ENCODE measurements around the gene GAL3ST3.
A peak's percentile ranks its signal among the peaks of the same experiment; 100 is the strongest.

Gene GAL3ST3

DNA sequence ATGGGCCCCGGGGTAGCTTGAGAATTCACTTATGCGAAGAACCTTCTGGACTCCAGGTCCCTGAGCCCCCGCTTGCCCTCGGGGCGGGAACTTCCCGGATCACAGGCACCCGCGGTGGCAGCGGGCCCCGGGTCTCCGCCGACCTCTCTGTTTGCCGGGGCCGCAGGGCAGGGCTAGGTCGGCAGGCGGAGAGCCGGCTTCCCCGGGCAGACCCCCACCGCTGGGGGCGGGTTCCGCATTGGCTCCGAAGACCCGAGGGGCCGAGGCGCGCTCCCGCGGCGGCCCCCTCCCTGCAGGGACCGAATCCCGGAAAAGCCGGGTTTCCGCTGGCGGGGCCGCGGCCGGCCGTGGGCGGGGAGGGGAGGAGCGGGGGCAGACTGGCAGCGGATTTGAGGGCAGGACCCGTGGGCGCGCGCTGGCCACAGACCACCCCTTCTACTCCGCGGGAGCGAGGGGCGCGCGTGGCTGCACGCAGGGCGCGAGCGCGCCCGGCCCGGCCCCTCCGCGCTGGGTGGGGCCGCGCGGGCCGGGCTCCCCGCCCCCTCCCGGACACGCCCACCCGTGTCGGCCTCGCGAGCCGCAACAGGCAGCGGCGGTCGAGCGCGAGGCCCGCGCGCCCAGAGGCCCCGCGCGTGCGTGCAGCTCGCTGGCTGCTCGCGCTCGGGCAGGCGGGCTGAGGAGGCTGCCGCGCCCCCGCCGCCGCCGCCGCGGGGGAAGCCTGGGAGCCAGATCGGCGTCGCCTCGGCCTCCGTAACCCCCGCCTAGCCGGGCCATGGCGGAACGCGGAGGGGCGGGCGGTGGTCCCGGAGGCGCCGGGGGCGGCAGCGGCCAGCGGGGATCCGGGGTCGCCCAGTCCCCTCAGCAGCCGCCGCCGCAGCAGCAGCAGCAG, 21.0 kb upstream of the GAL3ST3 start, which contains the start of gene PACS1:
Gene PACS1, plus strand, starts transcription at position 558 of the 889 bp plus-strand sequence. Its CDS starts 215 bp downstream, at position 773.
- DNase-seq = peak; percentile 8

DNA sequence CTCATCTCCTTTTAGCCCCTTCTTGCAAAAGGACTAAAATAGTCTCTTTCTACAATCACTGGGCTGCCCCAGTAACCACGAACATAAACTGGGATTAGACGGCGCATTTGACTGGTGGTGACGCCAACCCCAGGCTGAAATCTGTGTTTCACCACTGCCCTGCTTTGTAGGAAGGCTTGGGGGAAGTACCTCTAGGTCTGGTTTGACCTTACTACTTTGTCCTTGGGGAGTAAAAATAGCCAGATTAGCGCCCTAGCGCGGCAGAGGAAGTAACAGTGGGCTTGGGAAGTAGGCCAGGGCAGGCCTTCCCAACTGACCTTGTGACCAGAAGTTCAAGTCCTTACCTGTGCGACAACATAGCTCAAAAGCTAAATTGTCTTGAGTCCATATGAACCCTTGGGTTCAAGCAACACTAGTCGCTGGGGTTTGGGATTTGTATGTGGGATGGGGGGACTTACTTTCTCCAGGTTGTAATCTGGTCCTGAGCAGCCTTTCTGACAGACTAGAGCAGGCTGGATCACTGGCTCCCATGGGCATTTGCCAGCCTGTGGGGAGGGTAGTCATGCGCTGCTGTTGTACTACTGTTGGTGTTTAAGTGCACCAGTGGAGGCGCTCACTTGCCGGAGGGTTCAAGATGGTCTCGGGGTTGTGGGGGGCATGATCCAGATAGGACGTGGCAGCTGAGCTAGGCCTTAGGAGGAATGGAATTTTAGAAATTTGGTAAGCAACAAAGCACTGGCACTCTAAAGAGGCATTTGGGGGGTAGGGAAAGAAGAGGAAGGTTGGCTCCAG, 20.2 kb upstream of the GAL3ST3 start:
- DNase-seq = no peak

DNA sequence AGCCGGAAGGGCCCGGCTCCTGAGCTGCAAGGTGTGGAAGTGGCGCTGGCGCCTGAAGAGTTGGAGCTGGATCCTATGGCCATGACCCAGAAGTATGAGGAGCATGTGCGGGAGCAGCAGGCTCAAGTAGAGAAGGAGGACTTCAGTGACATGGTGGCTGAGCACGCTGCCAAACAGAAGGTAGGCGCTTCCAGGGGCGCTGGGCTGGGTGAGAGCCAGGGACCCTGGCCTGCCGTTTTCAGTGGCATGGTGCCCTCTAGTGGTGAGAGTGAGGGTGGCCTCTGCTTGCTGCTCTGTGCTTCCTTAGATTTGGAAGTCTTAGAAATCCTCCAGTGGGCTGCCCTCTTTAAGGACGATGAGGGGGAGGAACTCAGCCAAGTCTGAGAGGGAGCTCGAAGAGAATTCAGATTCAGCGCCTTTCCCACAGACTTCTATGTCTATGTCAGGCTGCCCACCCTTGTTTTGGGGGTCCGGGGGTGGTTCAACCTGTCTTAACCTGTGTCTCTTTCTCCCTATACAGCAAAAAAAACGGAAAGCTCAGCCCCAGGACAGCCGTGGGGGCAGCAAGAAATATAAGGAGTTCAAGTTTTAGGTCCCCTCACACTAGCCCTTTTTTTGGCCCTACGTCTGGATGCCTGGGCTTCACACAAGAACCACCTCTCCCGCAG, 19.3 kb upstream of the GAL3ST3 start:
- peak; percentile 47 for DNase-seq

DNA sequence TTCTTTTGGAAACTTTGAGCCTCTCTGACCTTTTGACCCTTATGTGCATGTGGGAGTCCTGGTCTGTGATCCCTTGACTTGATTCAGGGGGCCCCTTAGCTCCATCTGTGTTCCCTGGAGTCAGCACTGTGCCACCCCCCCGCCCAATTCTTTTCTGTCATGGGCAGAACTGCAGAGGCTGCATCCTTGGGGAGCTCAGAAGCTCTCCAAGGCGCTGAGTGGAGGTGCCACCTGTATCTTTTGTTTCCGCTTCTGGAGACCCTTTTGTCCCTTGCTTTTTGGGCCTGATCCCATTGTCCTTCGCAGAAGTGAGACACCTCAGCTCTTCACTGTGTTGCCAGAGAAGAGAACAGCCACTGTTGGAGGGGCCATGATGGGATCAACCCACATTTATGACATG, 18.7 kb upstream of the GAL3ST3 start:
- no peak for DNase-seq

DNA sequence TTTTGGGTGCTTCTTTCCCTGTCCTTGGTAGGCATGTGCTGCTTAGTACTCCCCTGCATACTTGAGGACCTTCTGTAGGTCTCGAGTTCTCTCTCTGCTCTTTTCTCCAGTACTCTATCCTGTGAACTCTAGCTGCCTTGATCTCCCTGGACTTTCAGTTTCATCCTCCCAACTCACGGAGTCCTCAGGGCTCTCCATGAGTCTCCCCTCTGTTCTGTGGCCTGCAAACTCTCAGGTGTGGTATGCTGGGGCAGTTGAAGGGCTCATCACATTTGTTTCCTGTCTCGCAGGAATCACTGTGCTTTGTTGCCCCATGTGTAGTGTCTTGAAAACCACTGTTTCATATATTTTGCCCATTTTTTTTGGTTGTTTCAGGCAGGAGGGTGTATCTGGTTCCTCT, 17.8 kb upstream of the GAL3ST3 start:
- DNase-seq = no peak

DNA sequence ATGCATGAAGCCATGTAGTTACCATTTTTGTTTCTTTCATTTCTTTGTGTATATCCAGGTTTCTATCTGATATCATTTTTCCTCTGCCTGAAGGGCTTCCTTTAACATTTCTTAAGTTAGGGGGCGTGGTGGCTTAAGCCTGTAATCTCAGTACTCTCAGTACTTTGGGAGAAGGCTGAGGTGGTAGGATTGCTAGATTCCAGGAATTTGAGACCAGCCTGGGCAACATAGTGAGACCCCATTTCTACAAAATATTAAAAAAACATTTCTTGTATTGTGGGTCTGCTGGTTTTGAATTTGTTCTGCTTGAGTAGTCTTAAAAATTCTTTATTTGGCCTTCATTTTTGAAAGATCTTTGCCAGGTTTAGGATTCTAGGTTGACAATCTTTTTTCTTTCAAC, 15.6 kb upstream of the GAL3ST3 start:
- no peak for DNase-seq

DNA sequence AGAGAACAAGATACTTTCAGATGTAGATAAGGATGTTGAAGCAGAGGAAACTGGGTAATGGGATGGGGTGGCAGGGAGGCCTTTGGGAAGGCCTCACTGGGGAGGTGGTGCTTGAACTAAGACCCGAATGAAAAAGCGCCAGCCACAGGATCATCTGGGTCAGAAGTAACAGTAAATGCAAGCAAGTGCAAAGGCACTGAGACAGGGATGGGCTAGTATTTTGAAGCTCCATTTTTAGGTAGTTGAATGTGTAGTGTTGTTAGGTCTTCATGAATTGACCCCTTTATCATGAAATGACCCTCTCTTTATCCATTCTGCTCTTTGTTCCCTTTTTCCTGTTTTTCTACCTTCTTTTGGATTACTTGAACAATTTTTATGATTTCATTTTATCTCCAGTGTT, 14.9 kb upstream of the GAL3ST3 start:
- no peak for DNase-seq

DNA sequence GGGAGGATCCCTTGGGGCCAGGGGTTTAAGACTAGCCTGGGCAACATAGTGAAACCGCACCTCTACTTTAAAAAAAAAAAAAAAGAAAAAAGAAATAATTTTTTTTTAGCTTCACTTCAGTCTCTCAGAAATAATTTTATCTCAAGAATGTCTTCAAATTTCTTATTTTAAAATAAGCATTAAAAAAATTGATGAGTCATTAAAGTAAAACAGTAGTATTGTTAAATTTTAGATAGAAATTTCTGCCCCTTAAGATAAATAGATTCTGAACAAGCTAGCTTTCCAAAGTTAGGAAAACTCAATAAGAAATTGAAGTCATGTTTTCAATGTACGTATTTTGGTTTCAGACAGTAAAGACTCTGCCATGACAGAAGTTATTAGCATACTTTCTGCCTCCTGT, 13.4 kb upstream of the GAL3ST3 start:
- DNase-seq = no peak

DNA sequence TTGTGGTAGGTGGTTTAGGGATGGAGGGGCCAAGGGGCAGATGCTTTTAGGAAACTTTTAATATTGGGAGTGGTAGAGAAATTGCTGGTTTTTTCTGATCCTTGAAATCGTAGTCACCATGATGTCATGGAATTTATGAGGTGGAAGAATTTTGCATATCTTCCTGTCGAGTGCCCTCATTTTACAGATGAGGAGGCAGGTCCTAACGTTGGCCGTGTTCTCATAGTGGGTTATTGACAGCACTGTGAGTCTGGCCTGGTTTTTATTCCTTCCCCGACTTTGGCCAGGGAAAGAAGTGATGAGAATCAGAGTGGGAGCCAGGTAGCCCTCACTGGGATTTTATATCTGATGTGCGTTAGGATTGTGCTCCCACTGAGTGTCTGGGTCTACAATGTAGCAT, 12.3 kb upstream of the GAL3ST3 start:
- DNase-seq = no peak

DNA sequence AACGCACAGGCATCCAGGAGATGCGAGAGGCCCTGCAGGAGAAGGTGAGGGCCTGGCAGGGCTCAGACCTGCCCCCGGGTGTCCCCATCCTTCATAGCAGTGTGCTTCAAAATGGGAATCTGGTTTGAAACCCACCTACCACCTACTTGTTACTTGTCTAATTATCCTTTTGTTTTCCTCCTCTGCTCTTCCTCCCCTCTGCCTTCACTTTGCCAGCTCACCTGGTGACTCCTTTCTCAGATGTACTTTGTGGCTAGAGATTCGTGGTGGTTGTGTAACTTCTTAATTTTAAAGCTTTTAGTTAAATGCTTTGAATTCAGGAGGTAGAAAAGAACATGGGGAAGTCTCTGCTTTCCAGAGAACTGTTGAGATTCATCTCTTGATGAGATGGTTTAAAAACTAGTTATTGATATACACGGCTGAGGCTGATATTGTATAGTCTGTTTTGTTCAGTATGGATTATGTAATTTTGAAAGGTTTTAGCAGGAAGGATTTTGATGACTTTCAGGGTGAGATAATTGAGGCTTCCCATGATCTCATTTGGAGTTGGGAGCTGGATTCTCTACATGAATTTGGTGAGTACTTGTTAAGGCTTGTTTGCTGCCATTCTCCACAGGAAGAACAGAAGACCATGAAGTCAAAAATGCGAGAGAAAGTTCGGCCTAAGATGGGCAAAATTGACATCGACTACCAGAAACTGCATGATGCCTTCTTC, 11.2 kb upstream of the GAL3ST3 start:
- no peak for DNase-seq

DNA sequence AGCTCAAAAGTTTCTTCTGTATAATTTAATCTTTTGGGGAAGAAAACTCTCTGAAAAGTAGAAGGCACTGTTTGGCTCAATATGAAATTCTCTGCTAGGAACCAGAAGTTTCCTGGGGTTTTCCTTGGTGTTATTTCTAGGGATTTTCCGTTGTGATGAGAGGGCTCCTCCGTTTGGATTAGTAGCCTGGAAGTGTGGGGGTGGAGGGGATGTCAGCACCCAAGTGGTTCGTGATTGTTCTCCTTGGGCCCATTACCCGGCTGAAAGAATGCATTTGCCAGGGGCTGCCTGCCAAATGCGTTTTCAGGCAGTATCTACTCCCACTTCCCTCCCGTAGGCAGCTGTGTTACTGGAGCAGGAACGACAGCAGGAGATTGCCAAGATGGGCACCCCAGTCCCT, 7.5 kb upstream of the GAL3ST3 start:
- DNase-seq = no peak

DNA sequence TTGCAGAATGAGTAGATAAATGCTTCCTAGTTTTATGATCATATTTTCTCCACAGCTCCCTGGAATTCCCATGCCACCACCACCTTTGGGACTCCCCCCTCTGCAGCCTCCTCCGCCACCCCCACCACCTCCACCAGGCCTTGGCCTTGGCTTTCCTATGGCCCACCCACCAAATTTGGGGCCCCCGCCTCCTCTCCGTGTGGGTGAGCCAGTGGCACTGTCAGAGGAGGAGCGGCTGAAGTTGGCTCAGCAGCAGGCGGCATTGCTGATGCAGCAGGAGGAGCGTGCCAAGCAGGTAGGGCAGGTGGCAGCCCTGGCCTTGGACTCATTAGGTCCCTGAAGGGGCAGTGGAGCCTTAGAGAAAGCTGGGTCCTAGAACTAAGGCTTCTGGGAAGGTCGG, 6.1 kb upstream of the GAL3ST3 start:
- DNase-seq = no peak

DNA sequence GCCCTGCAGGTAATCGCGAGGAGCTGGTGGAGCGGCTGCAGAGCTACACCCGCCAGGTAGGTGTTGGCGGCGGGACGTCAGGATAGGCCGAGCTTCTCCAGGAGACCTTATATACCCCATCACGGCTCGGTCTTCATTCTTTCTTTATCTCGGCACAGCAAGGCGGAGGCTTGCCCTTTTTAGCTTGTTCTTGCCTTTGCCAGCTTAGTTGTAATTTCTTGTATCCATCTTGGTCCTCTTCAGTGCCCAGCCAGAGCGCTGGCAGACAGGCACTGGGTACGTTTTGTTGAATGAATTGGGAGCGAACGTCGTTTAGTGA, 3.7 kb upstream of the GAL3ST3 start:
- no peak for DNase-seq

DNA sequence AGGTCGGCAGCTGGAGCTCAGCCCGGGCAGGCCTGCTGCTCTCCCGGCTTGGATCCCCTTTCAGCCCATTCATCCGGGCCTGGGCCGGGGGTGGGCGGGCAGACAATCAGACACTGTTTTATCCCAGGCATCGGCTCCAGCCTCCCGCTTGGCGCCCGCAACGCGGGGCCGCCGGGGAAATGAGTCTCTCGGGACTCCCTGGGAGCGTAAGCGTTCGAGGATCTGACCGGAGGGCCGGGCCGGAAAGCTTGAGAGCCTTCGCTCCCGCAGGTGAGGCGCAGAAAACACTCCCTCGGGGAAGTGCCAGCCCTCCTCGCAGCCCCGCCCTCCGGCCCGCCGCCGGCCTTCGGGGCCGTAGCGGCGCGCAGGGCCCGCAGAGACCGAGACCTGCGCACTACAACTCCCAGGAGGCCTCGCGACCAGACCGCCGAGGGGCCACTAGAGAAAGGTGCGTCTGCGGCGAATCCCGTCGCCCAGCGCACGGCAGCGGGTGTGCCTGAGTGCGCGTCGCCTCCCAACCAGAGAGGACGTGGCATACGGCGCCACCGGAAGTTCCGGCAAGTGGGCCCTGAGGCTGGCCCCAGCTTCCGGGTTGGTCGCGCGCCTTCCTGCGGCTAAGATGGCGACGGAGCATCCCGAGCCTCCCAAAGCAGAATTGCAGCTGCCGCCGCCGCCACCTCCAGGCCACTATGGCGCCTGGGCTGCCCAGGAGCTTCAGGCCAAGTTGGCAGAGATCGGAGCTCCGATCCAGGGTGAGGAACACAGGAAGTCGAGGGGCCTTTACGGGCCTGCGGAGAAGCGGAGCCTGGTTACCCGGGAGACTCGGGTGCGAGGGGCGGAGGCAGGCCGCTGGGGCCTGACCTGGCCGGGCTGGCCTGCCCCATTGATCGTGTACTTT, 3.1 kb upstream of the GAL3ST3 start, which contains the start of gene SF3B2:
Gene SF3B2, plus strand, starts transcription at position 599 of the 898 bp plus-strand sequence. Its CDS starts 21 bp downstream, at position 620.
- peak; percentile 98 for DNase-seq

DNA sequence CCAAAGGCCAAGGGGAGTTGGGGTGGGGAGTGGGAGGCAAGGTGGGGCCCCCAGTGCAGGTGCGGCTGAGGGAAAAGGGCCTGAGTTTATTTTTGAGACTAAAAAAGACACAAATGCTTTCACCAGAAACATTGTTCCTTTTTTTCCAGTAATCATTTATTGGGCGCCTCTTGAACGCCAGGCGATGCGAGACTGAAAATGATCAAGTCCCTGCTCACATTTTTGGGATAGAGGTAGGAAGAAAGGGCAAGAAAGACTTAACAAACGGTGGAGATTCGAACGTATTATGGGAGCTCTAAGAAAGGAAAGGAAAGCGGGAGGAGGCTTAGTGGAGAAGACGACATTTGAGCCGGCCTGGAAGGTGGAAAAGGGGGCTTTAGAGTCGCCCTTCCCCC, 2.4 kb upstream of the GAL3ST3 start:
- DNase-seq = no peak

DNA sequence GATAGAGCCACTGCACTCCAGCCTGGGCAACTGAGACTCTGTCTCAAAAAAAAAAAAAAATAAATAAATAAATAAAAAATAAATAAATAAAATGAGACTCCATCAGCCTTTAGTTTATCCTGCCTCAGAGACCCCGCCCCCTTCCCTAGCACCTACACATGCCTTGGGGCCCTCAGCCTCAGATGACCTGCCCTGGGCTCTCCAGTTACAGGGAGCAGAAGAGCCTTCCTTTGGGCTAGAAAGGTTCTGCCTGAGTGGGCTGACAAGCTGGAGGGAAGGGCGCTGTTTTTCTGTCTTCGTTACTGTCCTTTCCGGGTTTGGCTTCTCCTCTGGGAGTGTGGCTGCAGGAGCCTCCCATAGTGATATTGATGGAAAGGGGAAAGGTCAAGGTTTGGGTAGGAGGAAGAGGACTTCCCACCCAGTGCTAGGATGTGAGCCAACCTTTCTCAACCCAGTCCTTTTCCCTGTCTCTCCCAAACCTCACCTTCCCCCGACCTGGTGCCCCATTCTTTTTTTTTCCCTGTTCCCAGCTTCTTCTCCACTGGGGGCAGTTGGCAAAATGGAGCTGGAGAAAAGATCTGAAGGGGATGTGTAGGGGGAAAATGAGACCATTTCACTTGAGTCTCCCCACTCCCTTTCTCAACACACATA, 1.7 kb upstream of the GAL3ST3 start:
- no peak for DNase-seq

DNA sequence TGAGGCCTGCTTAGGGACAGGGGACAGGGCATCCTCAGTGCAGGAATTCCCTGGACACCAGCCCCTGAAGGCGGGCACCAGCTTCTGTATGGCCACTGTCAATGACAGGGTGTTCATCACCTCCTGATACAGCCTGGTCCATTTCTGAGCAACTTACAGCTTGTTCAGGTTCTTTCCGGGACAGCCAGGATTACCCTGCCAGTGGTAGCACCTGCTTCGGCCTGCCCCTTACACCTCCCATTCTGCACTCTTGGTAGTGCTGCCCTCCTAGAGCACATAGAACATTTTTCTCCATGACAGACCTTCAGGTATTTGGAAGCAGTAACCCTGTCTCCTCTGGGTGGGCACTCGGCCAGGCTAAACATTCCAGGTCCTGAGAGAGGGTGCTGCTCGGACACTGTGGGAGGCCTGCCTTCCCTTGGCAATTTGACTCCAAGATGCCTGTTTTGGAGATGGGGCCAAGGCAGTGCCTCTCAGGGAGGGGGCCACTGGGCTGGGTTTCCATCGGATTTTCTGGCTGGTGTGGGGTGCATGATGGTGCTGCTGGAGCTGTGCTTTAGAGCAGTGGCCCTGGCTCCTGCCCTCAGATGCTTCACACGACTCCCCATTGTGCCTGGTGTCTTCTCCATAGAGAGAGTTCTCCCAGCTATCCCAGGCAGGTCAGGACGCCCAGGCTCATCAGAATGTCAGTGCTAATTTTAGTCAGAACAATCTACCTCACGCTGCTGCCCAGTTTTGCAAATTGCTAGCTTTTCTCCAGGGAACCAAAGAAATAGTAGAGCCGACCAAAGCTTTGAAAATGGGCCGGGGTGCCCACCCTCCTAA, 1.2 kb downstream of the GAL3ST3 start:
- no peak for DNase-seq

DNA sequence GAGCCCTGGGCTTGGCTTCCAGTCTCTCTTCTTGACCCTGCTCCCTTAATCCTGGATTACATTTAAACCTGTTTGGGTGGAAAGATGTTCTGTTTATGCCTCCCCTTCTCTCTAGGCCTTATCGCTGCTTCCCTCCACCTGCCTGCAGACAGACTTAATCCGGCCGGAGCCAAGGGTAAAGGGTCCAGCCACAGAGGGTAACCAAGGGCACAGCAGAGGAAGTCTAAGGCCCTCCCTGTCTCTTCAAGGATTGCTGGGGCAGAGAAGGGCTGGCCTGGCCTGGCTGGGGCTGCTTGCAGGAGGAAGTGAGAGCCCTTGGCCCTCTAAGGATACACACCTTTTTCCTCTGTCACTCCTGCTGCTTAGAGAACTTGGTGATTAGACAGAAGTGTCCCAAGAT, 2.1 kb downstream of the GAL3ST3 start:
- no peak for DNase-seq

DNA sequence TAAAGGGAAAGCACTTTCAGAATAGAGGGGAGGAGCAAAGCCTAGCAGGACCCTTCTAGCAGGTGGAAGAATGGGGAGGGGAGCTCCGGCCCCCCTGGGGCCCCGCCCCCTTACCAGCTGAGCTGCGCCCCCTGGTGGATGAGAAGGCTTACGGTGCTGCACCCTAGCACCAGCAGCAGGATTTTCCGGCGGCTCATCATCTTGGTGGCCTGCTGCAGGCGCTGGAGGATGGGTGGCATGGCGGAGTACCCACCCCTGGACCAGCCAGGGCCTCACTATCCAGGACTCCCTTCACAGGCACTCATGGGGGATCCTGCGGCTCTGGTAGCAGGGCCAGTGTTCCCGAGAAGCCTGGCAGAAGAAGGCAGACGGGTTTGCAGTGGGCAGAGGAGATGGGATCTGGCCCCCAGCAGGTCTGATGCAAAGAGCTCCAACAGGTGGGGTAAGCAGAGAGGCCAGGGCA, 3.8 kb downstream of the GAL3ST3 start:
- DNase-seq = peak; percentile 18

DNA sequence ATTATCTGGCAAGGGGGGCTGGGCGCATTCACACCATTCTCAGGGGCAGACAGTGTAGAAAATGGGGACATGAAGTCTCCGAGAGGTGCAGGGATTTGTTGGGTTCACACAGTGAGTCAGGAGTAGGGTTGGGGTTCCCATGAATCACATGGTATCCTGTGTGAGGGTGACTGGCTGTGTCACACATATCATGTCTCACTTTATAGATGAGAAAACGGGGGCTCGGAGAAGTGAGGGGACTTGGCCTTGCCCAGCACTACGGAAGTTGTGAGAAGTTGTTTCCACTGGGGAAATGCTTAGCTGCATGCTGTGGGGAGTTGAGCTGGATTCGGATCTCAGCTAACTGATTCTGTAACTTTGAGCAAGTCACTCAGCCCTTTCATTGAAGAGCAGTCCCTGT, 4.2 kb downstream of the GAL3ST3 start:
- DNase-seq = no peak

Measured in NCI-H446 treated with DMSO at 0.1 percent for 48 hours (cell line).